Renal cortex interstitium (tissue), 11 donors: Measurements from ENCODE around the gene SNAP25. TPM values are rescaled to one million over a fixed set of nuclear protein-coding genes. Genes with fewer than 3 reads are reported as not detected.

Source experiments
- DNase-seq, 11 donors: peaks; one replicate each; pipeline ENCODE4 v3.0.0-alpha.2; 2013; ENCODE audit warnings: low read depth in 9 of 11, low spot score in 4 of 11; ENCODE audit errors: extremely low read depth in 1 of 11
- polyA plus RNA-seq, 3 donors: library from polyadenylated mRNA; unstranded; fragments of 120-200 nt; gene quantifications; one replicate each; pipeline ENCODE4 v1.2.1, GENCODE V29; 2013; ENCODE audit not compliant: insufficient read length in 3 of 3

The SNAP25 gene
- polyA plus RNA-seq, 3 donors, result 6.4 to 10.6 (median 6.8) TPM

- no peak for DNase-seq
Measured at GRCh38 chr20:10288421-10288820, 69.8 kb downstream of the SNAP25 start.

GRCh38 chr20:10288954-10289646 is 70.5 kb downstream of the SNAP25 start:
- DNase-seq, result no peak

- no peak for DNase-seq
Measured at GRCh38 chr20:10291568-10292248, 73.1 kb downstream of the SNAP25 start.

- DNase-seq, result no peak
Measured at GRCh38 chr20:10297223-10297622, 78.6 kb downstream of the SNAP25 start.

GRCh38 chr20:10297684-10298240 is 79.1 kb downstream of the SNAP25 start:
- no peak for DNase-seq

GRCh38 chr20:10300582-10301446 is 82.2 kb downstream of the SNAP25 start:
- no peak for DNase-seq

- no peak for DNase-seq
Measured at GRCh38 chr20:10303852-10304251, 85.2 kb downstream of the SNAP25 start.

- no peak for DNase-seq
Measured at GRCh38 chr20:10304471-10305046, 85.9 kb downstream of the SNAP25 start.

GRCh38 chr20:10306440-10307358 is 88.1 kb downstream of the SNAP25 start:
- DNase-seq, result no peak

GRCh38 chr20:10307359-10307735 is 88.7 kb downstream of the SNAP25 start:
- DNase-seq, result no peak

- no peak for DNase-seq
Measured at GRCh38 chr20:10308652-10309051, 90.0 kb downstream of the SNAP25 start.

GRCh38 chr20:10309326-10309725 is 90.7 kb downstream of the SNAP25 start:
- DNase-seq, result no peak

GRCh38 chr20:10312111-10312510 is 93.5 kb downstream of the SNAP25 start:
- no peak for DNase-seq

GRCh38 chr20:10313215-10313614 is 94.6 kb downstream of the SNAP25 start:
- no peak for DNase-seq

- DNase-seq, result no peak
Measured at GRCh38 chr20:10313701-10314100, 95.1 kb downstream of the SNAP25 start.

GRCh38 chr20:10314198-10314597 is 95.6 kb downstream of the SNAP25 start:
- no peak for DNase-seq

GRCh38 chr20:10315138-10315537 is 96.5 kb downstream of the SNAP25 start:
- DNase-seq, result no peak

- DNase-seq, result no peak
Measured at GRCh38 chr20:10316582-10316981, 98.0 kb downstream of the SNAP25 start.
